ENCODE measurements around the gene BCLAF1. TPM values are rescaled to one million over a fixed set of nuclear protein-coding genes. Genes with fewer than 3 reads are reported as not detected.

Gene BCLAF1
- total RNA-seq, 4 donors from 2014 or later = 85.0 to 177 (median 104) TPM

- intact Hi-C loops (cut with DNase I; ENCODE audit: low total_unique reads) = no loop called here
- no peak for DNase-seq (ENCODE audit: low spot score in 2 of 2)
- TF ChIP-seq POLR2A (IDR thresholded peaks at IDR 0.05) (no peak), CTCF (IDR thresholded peaks at IDR 0.05) (no peak)
- no peak overlapping the region for H3K4me3 ChIP-seq (ENCODE audit: low read depth, poor library complexity, severe bottlenecking)
- 55 to 56% methylated on average over 2 of the region's 2 CpGs for WGBS, 2 donors
Observed at GRCh38 chr6:136252441-136252840, 37.2 kb downstream of the BCLAF1 start.

DNA sequence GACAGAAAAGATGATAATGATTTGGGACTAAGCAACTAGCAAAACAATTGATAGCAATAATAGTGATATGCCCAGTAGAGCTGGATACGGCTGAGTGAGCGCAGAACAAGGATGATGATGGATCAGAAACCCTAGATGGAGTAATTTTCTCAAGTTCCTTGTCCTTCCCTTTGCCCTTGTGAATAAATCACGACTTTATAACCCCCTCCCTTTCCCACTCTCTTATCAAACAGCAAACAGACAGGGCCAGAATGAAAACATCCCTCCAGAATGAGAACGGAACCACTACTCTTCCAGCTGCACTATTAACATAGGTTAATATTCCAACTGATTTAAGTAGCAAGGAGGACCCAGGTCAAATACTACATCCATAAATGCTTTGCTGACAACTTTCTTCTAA lies 38.3 kb downstream of the BCLAF1 start:
- TF ChIP-seq POLR2A (IDR thresholded peaks at IDR 0.05) (no peak), CTCF (IDR thresholded peaks at IDR 0.05) (no peak)
- no peak for DNase-seq (ENCODE audit: low spot score in 2 of 2)
- intact Hi-C loops (cut with DNase I; ENCODE audit: low total_unique reads) = no loop called here
- WGBS, 2 donors = 44 to 50% methylated on average over 4 of the region's 4 CpGs
- no peak overlapping the region for H3K4me3 ChIP-seq (ENCODE audit: low read depth, poor library complexity, severe bottlenecking)

DNA sequence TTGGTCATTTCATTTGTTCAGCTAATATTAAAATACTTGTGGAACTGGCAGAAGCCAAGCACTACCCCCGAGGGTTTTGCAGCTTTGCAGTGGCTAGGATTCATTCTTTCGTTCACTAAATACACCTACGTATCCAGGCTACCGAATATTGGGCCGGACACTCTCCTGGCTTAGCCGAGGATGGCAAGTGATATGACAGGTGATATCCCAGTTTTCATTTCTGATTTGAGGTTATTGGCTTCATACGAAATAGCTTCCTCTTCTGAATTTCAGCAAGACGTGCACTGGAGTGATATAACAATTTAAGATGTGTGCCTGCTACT lies 39.0 kb downstream of the BCLAF1 start:
- WGBS, 2 donors = 0% methylated on average over 8 of the region's 8 CpGs
- peak overlapping the region; percentile 22 for H3K4me3 ChIP-seq (ENCODE audit: low read depth, poor library complexity, severe bottlenecking)
- TF ChIP-seq CTCF (IDR thresholded peaks at IDR 0.05) = no peak
- TF ChIP-seq POLR2A (IDR thresholded peaks at IDR 0.05) = no peak
- intact Hi-C loops (cut with DNase I; ENCODE audit: low total_unique reads) = no loop called here
- DNase-seq (ENCODE audit: low spot score in 2 of 2) = no peak

DNA sequence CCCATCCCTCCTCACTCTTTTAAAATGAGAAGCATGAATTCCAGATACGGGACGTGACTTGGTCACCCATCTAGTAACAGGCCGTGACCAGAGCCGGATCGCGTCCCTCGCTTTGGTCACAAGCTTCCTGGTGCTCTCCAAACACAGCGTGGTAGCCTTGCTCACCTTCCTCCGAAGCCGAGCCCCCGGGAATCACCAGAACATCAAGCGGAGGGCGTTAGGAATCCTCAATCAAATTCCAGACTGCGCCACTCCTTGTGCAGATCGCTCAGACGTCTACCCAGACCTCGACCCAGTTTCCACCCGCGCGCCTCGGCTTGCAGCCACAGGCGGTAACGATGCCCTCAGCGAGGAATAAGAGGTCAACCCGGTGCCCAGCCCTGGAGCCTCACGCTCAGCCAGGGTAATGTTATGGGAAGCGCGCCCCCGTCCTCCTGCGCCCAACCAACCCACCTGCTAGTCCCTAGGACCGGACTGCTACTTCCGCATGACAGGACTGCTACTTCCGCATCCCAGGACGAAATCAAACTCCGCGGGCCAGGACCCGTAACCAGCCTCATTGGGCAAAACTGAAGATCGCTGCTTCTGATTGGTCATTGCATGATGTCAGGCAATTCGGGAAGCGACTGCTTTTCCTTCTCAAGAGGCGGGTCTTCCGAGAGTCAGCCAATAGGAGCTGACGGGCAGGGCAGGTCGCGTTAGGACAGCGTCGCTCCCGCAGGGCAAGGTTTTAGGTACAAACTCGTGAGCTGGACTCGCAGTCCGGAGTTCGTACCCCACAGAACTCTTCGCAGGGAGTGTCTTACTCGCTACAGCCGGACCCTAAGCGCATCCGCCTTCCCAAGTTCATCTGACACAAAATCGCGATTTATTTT lies 39.6 kb downstream of the BCLAF1 start, which contains the start of gene MTFR2:
Gene MTFR2 (minus strand): TSS at position 501 of the 875 bp plus-strand sequence. CDS start 1,212 bp downstream, outside the sequence.
- 0% methylated on average over 37 to 48 of the region's 59 CpGs for WGBS, 2 donors
- peak within 1 kb of the TSS; percentile 48 for H3K4me3 ChIP-seq (ENCODE audit: low read depth, poor library complexity, severe bottlenecking)
- TF ChIP-seq CTCF (IDR thresholded peaks at IDR 0.05) (no peak), POLR2A (IDR thresholded peaks at IDR 0.05) (no peak)
- intact Hi-C loops (cut with DNase I; ENCODE audit: low total_unique reads) = loop anchor here (5.0 kb wide), 1 partner anchor 1687 kb away; no protein-coding TSS in a partner anchor
- peak; percentile 98 to 99 for DNase-seq (ENCODE audit: low spot score in 2 of 2)

GRCh38 chr6:136249336-136249735 lies 40.3 kb downstream of the BCLAF1 start:
- 22 to 23% methylated on average over 6 of the region's 6 CpGs for WGBS, 2 donors
- TF ChIP-seq POLR2A (IDR thresholded peaks at IDR 0.05) = no peak
- TF ChIP-seq CTCF (IDR thresholded peaks at IDR 0.05) = no peak
- DNase-seq (ENCODE audit: low spot score in 2 of 2) = no peak
- intact Hi-C loops (cut with DNase I; ENCODE audit: low total_unique reads) = loop anchor here (5.0 kb wide), 1 partner anchor 1688 kb away; no protein-coding TSS in a partner anchor
- H3K4me3 ChIP-seq (ENCODE audit: low read depth, poor library complexity, severe bottlenecking) = no peak overlapping the region
